Central memory CD8-positive, alpha-beta T cell (primary cell): ENCODE results near the gene TENT5C.

Source experiments
- ATAC-seq: fragments of 150-1000 bp; cut with Tn5 transposase; replicated peaks from 2 replicates; pipeline ENCODE4 v1.10.0; 2022; ENCODE audit warnings: mild to moderate bottlenecking, moderate FRiP score, moderate number of reproducible peaks; ENCODE audit not compliant: poor library complexity, severe bottlenecking; ENCODE audit errors: extremely low read depth
- DNase-seq, 2 donors: peaks; one replicate each; pipeline ENCODE4 v3.0.0; 2021; ENCODE audit warnings: low spot score in 2 of 2
- H3K27ac Mint-ChIP-seq: one replicate; pipeline ENCODE4 v1.8.0; 2022; ENCODE audit warnings: low read depth, mild to moderate bottlenecking, moderate library complexity, mixed read lengths
- H3K27me3 Mint-ChIP-seq: one replicate; pipeline ENCODE4 v1.8.0; 2022; ENCODE audit warnings: mixed read lengths
- H3K36me3 Mint-ChIP-seq: one replicate; pipeline ENCODE4 v1.8.0; 2022; ENCODE audit warnings: mild to moderate bottlenecking, moderate library complexity, mixed read lengths; ENCODE audit not compliant: insufficient read depth
- H3K4me1 Mint-ChIP-seq: one replicate; pipeline ENCODE4 v1.8.0; 2022; ENCODE audit warnings: mixed read lengths
- H3K4me3 Mint-ChIP-seq: one replicate; pipeline ENCODE4 v1.8.0; 2022; ENCODE audit warnings: mild to moderate bottlenecking, moderate library complexity, mixed read lengths
- H3K9me3 Mint-ChIP-seq: one replicate; pipeline ENCODE4 v1.8.0; 2022; ENCODE audit warnings: mixed read lengths

TENT5C gene

DNA sequence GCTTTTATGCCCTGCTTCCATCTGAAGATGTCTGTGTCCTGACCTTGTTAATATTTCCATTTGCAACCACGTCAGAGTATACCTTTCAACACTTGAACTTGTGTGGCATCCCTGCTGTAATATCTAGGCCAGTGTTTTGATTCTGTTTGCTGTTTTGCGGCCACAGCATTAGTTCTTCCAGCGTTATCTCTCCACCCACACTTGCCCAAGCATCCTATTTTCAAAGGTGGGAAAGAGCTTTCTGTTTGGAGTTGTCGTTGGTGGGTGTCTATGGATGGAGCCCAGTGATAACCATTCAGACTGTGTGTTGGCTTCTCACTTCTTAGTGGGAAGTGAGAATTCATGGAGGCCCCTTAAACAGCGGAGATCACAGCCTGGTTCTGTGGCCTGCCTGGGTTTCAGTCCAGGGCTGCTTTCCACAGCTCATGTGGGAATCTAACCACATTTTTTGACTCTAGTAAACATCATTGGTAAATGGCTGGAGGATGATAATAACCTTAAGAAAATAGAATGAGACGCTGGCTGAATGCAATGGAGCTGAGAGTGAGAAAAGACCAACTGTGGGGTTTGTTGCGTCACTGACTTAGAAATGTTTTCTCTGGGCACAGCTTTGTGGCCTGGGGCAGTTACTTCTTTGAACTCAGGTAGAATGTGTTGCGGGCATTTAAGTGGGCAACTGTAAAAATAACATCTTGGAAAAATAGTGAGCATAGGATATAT is 7.6 kb downstream of the TENT5C start:
- H3K9me3 Mint-ChIP-seq: no peaks in the 10 kb centered on the region
- ATAC-seq: no peak
- H3K4me3 Mint-ChIP-seq: peak overlapping the region; percentile 38

GRCh38 chr1:117613969-117614729 is 8.3 kb downstream of the TENT5C start:
- Mint-ChIP-seq H3K4me3 (peak overlapping the region; percentile 46), H3K36me3 (peaks cover 32% of the 10 kb centered on the region), H3K9me3 (no peaks in the 10 kb centered on the region), H3K27me3 (no peaks in the 10 kb centered on the region), H3K4me1 (peaks cover 98% of the 10 kb centered on the region), H3K27ac (peak overlapping the region; percentile 61)
- DNase-seq (no peak), ATAC-seq (no peak)

More for the DNA sequence above, 7.6 kb downstream of the TENT5C start:
- no peaks in the 10 kb centered on the region for H3K27me3 Mint-ChIP-seq
- peaks cover 39% of the 10 kb centered on the region for H3K36me3 Mint-ChIP-seq
- peak overlapping the region; percentile 61 for H3K27ac Mint-ChIP-seq
- DNase-seq: no peak
- peaks cover 98% of the 10 kb centered on the region for H3K4me1 Mint-ChIP-seq

GRCh38 chr1:117615474-117615873 is 9.6 kb downstream of the TENT5C start:
- Mint-ChIP-seq H3K36me3 (peaks cover 41% of the 10 kb centered on the region), H3K4me3 (peak overlapping the region; percentile 46), H3K27me3 (no peaks in the 10 kb centered on the region), H3K27ac (peak overlapping the region; percentile 54), H3K9me3 (no peaks in the 10 kb centered on the region), H3K4me1 (peaks cover 97% of the 10 kb centered on the region)
- DNase-seq: peak; percentile 24 to 51
- ATAC-seq: peak; percentile 91

- Mint-ChIP-seq H3K4me1 (peaks cover 96% of the 10 kb centered on the region), H3K9me3 (no peaks in the 10 kb centered on the region), H3K27ac (peak overlapping the region; percentile 54), H3K4me3 (peak overlapping the region; percentile 46), H3K36me3 (peaks cover 38% of the 10 kb centered on the region), H3K27me3 (no peaks in the 10 kb centered on the region)
- DNase-seq (no peak), ATAC-seq (no peak)
These were observed 10.5 kb downstream of the TENT5C start for GRCh38 chr1:117616356-117616755.

- no peak for ATAC-seq
- DNase-seq: no peak
- H3K4me3 Mint-ChIP-seq: peak overlapping the region; percentile 31
- H3K9me3 Mint-ChIP-seq: no peaks in the 10 kb centered on the region
- H3K4me1 Mint-ChIP-seq: peaks cover 93% of the 10 kb centered on the region
- H3K27ac Mint-ChIP-seq: peak overlapping the region; percentile 54
- H3K27me3 Mint-ChIP-seq: no peaks in the 10 kb centered on the region
- peaks cover 38% of the 10 kb centered on the region for H3K36me3 Mint-ChIP-seq
These were observed 11.1 kb downstream of the TENT5C start for GRCh38 chr1:117616967-117617366.

GRCh38 chr1:117618450-117619122 is 12.7 kb downstream of the TENT5C start:
- H3K27ac Mint-ChIP-seq: no peak overlapping the region

GRCh38 chr1:117620440-117620839 is 14.6 kb downstream of the TENT5C start:
- Mint-ChIP-seq H3K9me3 (no peaks in the 10 kb centered on the region), H3K4me3 (no peak overlapping the region), H3K27ac (peak overlapping the region; percentile 26), H3K27me3 (no peaks in the 10 kb centered on the region), H3K4me1 (peaks cover 90% of the 10 kb centered on the region), H3K36me3 (peaks cover 56% of the 10 kb centered on the region)
- DNase-seq (no peak), ATAC-seq (no peak)

More at GRCh38 chr1:117618450-117619122, 12.7 kb downstream of the TENT5C start:
- Mint-ChIP-seq H3K9me3 (no peaks in the 10 kb centered on the region), H3K36me3 (peaks cover 41% of the 10 kb centered on the region), H3K4me3 (peak overlapping the region; percentile 29), H3K27me3 (no peaks in the 10 kb centered on the region), H3K4me1 (peaks cover 93% of the 10 kb centered on the region)
- no peak for ATAC-seq
- no peak for DNase-seq

- ATAC-seq: no peak
- H3K4me3 Mint-ChIP-seq: no peak overlapping the region
- H3K4me1 Mint-ChIP-seq: peaks cover 82% of the 10 kb centered on the region
- peak overlapping the region; percentile 24 for H3K27ac Mint-ChIP-seq
- no peaks in the 10 kb centered on the region for H3K27me3 Mint-ChIP-seq
- no peaks in the 10 kb centered on the region for H3K9me3 Mint-ChIP-seq
- H3K36me3 Mint-ChIP-seq: peaks cover 60% of the 10 kb centered on the region
- DNase-seq: no peak
These were observed 15.5 kb downstream of the TENT5C start for GRCh38 chr1:117621316-117621715.

DNA sequence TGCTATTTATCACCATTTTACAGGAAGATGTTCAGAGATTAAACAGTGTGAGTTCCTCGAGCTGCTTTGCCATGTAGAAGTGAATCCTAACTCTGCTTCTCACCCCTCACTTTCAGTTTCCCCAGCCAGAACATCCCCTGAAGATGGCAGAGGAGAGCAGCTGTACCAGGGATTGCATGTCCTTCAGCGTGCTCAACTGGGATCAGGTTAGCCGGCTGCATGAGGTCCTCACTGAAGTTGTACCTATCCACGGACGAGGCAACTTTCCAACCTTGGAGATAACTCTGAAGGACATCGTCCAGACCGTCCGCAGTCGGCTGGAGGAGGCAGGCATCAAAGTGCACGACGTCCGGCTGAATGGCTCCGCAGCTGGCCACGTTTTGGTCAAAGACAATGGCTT is 16.9 kb downstream of the TENT5C start:
- peaks cover 62% of the 10 kb centered on the region for H3K36me3 Mint-ChIP-seq
- no peak for DNase-seq
- no peaks in the 10 kb centered on the region for H3K9me3 Mint-ChIP-seq
- peaks cover 84% of the 10 kb centered on the region for H3K4me1 Mint-ChIP-seq
- peak overlapping the region; percentile 2 for H3K4me3 Mint-ChIP-seq
- H3K27ac Mint-ChIP-seq: peak overlapping the region; percentile 6
- ATAC-seq: peak; percentile 22
- H3K27me3 Mint-ChIP-seq: no peaks in the 10 kb centered on the region

DNA sequence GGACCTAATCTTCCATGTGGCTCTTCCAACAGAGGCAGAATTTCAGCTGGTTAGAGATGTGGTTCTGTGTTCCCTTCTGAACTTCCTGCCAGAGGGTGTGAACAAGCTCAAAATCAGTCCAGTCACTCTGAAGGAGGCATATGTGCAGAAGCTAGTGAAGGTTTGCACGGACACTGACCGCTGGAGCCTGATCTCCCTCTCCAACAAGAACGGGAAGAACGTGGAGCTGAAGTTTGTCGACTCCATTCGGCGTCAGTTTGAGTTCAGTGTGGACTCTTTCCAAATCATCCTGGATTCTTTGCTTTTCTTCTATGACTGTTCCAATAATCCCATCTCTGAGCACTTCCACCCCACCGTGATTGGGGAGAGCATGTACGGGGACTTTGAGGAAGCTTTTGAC is 17.3 kb downstream of the TENT5C start:
- Mint-ChIP-seq H3K27ac (peak overlapping the region; percentile 6), H3K4me1 (peaks cover 82% of the 10 kb centered on the region), H3K36me3 (peaks cover 62% of the 10 kb centered on the region), H3K4me3 (peak overlapping the region; percentile 2), H3K9me3 (no peaks in the 10 kb centered on the region), H3K27me3 (no peaks in the 10 kb centered on the region)
- DNase-seq (no peak), ATAC-seq (no peak)

DNA sequence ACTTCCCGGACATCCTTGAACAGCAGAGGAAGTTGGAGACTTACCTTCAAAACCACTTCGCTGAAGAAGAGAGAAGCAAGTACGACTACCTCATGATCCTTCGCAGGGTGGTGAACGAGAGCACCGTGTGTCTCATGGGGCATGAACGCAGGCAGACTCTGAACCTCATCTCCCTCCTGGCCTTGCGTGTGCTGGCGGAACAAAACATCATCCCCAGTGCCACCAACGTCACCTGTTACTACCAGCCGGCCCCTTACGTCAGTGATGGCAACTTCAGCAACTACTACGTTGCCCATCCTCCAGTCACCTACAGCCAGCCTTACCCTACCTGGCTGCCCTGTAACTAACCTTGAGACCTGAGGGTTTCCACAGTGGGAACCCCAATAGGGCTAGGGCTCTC is 17.9 kb downstream of the TENT5C start:
- DNase-seq (no peak), ATAC-seq (no peak)
- H3K9me3 Mint-ChIP-seq: no peaks in the 10 kb centered on the region
- H3K27me3 Mint-ChIP-seq: no peaks in the 10 kb centered on the region
- no peak overlapping the region for H3K27ac Mint-ChIP-seq
- peak overlapping the region; percentile 21 for H3K4me3 Mint-ChIP-seq
- peaks cover 79% of the 10 kb centered on the region for H3K4me1 Mint-ChIP-seq
- peaks cover 59% of the 10 kb centered on the region for H3K36me3 Mint-ChIP-seq

DNA sequence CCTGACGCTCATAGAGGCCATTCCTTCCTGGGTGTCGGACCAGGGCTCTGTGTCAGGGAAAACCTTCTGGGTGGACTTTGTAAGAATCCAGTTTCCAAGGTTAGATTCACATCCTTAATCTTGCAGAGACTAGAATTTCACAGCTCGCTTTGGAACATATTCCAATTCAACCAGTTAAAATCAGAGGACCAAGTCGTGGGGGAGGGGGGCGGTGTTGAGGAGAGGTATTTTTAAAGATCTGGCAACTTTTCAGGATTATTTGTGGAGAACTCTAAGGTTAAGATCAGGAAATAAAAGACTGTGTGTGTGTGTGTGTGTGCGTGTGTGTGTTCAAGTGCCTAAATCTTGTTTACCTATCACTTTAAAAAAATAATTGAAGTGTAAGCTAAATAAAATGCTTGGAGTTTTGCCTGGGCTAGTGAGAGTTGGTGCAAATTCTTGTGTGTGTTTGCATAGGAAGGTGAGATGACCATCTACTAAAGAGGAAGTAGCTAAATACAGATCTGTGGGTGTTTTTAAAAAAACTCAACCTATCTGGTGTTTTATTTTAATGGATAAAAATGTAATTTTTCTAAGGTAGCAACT is 21.8 kb downstream of the TENT5C start:
- Mint-ChIP-seq H3K27ac (peak overlapping the region; percentile 16), H3K4me3 (no peak overlapping the region), H3K36me3 (peaks cover 50% of the 10 kb centered on the region), H3K4me1 (peaks cover 70% of the 10 kb centered on the region), H3K9me3 (no peaks in the 10 kb centered on the region), H3K27me3 (no peaks in the 10 kb centered on the region)
- ATAC-seq (no peak), DNase-seq (no peak)
